ENCODE data around the gene TNRC6C.

DNA sequence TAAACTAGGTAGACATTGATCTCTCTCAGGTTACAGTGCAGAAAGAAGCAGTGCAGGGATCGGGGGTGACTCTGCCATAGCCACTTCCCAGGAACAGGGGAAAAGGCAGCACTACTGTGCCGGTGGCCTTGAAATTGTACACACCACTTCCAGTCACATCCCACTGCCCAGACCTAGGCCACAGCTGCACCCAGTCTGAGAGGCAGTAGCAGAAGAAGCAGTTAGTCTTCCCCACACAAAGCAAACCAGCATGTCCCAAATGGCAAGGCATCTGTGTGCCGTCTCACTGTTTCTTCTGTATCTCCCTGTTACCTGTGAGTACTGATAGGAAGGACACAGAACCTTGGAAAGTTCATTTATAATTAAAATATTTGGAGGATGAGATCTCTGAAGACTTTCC is 123.0 kb downstream of the TNRC6C start:
- TF ChIP-seq, protein P1, sequence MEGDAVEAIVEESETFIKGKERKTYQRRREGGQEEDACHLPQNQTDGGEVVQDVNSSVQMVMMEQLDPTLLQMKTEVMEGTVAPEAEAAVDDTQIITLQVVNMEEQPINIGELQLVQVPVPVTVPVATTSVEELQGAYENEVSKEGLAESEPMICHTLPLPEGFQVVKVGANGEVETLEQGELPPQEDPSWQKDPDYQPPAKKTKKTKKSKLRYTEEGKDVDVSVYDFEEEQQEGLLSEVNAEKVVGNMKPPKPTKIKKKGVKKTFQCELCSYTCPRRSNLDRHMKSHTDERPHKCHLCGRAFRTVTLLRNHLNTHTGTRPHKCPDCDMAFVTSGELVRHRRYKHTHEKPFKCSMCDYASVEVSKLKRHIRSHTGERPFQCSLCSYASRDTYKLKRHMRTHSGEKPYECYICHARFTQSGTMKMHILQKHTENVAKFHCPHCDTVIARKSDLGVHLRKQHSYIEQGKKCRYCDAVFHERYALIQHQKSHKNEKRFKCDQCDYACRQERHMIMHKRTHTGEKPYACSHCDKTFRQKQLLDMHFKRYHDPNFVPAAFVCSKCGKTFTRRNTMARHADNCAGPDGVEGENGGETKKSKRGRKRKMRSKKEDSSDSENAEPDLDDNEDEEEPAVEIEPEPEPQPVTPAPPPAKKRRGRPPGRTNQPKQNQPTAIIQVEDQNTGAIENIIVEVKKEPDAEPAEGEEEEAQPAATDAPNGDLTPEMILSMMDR (conservative IDR thresholded peaks at IDR 0.05; ENCODE audit: low read depth in 2 of 2), result no peak
- no peak for TF ChIP-seq EZH2 (IDR thresholded peaks at IDR 0.05; ENCODE audit: low read depth, unreplicated experiment)

Measured in GM23338 (cell line).